Stomach smooth muscle (tissue), 2 donors: ENCODE measurements around the gene PCF11.

Experiments
- H3K27ac ChIP-seq: one replicate; pipeline ENCODE4 v1.7.0; 2013; ENCODE audit warnings: mild to moderate bottlenecking, low read length, inconsistent platforms
- H3K27me3 ChIP-seq, 2 donors: one replicate each; pipeline ENCODE4 v1.7.0; 2013; ENCODE audit warnings: low read length in 2 of 2; ENCODE audit not compliant: insufficient read depth in 2 of 2, control insufficient read depth in 1 of 2
- H3K36me3 ChIP-seq, 2 donors: one replicate each; pipeline ENCODE4 v1.7.0; 2013; ENCODE audit warnings: low read length in 2 of 2; ENCODE audit not compliant: control insufficient read depth in 2 of 2, insufficient read depth in 2 of 2
- H3K4me1 ChIP-seq: one replicate; pipeline ENCODE4 v1.7.0; 2013; ENCODE audit warnings: low read length; ENCODE audit not compliant: control insufficient read depth, insufficient read depth
- H3K4me3 ChIP-seq, 2 donors: one replicate each; pipeline ENCODE4 v1.7.0; 2013; ENCODE audit warnings: low read length in 2 of 2
- H3K9ac ChIP-seq, 2 donors: one replicate each; pipeline ENCODE4 v1.7.0; 2013; ENCODE audit warnings: low read length in 2 of 2, mild to moderate bottlenecking in 1 of 2
- H3K9me3 ChIP-seq, 2 donors: one replicate each; pipeline ENCODE4 v1.7.0; 2013; ENCODE audit warnings: low read length in 2 of 2; ENCODE audit not compliant: control insufficient read depth in 2 of 2
- donor health status: healthy.
- donor health status: Pancreatic carcinoma.

The PCF11 gene

DNA sequence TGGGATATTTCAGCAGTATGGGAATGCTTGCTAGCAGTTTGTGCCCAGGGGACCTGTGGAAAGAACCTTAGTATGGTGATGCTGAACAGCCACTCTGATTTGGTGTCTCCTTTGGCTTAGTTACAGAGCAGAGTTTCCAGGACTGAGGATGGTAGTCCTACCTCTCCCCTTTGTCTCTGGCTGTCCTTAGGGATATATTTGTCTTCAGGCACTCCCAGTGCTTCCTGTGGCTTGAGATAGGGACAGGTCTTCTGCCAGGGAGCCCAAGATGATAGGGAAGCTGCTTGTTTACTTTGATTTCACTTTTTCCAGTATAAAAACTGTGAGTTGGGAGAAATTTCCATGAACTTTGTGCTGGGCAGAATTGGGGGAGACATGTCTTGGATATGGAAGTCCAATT lies 64.8 kb downstream of the PCF11 start:
- Histone ChIP-seq H3K27me3 (no peaks in the 10 kb centered on the region), H3K27ac (no peak overlapping the region), H3K4me1 (no peaks in the 10 kb centered on the region), H3K4me3 (no peak overlapping the region), H3K9me3 (no peaks in the 10 kb centered on the region), H3K36me3 (no peaks in the 10 kb centered on the region), H3K9ac (no peak overlapping the region)

DNA sequence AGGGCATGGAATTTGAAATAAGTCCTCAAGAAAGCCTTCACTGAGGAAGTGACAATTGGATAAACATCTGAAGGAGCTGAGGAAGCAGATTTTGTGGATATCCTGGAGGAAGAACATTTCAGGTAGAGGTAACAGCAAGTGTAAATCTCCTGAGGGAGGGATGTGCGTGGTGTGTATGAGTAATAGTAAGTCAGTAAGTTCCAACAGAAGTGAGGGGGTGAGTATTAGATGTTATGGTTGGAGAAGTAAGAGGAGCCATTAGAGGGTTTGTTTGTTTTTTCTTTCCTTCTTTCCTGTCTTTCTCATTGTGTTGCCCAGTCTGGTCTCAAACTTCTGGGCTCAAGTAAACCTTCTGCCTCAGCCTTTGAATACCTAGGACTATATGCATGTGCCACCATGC lies 65.6 kb downstream of the PCF11 start:
- Histone ChIP-seq H3K36me3 (no peaks in the 10 kb centered on the region), H3K27ac (no peak overlapping the region), H3K4me3 (no peak overlapping the region), H3K4me1 (no peaks in the 10 kb centered on the region), H3K27me3 (no peaks in the 10 kb centered on the region), H3K9ac (no peak overlapping the region), H3K9me3 (no peaks in the 10 kb centered on the region)

DNA sequence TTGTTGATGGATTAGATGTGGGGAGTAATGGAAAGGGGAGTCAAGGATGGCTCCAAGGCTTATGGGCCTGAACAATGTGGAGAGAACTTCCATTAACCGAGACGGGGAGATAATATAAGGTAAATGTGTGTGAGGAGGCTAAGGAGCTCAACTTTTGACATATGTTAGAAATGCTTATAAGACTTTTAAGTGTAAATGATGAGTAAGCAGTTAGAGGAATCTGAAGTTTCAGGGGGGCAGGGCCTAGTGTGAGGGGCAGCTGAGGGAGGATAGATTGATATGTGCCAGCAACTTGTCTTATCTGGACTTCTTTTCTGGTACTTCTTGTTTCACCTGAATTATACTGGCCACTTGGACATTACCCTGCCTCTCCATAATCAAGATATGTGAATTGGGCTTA lies 66.5 kb downstream of the PCF11 start:
- Histone ChIP-seq H3K9me3 (no peaks in the 10 kb centered on the region), H3K4me3 (no peak overlapping the region), H3K36me3 (no peaks in the 10 kb centered on the region), H3K9ac (no peak overlapping the region), H3K27me3 (no peaks in the 10 kb centered on the region), H3K4me1 (no peaks in the 10 kb centered on the region), H3K27ac (no peak overlapping the region)

DNA sequence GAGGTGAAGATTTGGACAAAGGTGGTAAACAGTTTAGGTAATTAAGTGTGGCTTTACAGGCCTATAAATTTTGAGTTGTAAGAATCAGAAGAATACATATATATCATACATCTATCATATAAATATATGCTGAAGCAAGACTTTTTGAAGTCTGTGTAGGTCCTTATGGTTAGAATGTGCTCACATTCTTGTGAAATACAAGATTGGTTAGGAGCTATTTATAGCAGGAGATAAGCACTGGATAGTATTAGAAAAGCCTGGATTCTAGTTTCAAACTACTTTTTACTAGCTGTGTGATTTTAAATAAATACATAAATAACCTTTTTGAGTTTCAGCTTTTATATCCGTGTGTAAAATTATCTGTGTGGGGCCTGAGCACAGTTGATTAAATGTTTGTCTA lies 78.9 kb downstream of the PCF11 start:
- H3K27ac ChIP-seq = no peak overlapping the region
- no peak overlapping the region for H3K9ac ChIP-seq
- no peaks in the 10 kb centered on the region for H3K4me1 ChIP-seq
- H3K9me3 ChIP-seq = no peaks in the 10 kb centered on the region
- H3K36me3 ChIP-seq = no peaks in the 10 kb centered on the region
- H3K27me3 ChIP-seq = no peaks in the 10 kb centered on the region
- H3K4me3 ChIP-seq = no peak overlapping the region
